GM12875 (cell line): ENCODE measurements around the gene CTDSP1.

Experiments used
- H3K4me3 ChIP-seq: one replicate; pipeline ENCODE4 v1.5.1; 2011; ENCODE audit warnings: low read depth, low read length, control low read depth
- TF ChIP-seq, protein P1 (sequence below): IDR thresholded peaks from 2 replicates; pipeline ENCODE4 v1.5.1; 2011; ENCODE audit warnings: low read depth, mild to moderate bottlenecking, control low read depth, inconsistent platforms, low read length, moderate library complexity, borderline replicate concordance; ENCODE audit not compliant: insufficient read depth

CTDSP1 gene

DNA sequence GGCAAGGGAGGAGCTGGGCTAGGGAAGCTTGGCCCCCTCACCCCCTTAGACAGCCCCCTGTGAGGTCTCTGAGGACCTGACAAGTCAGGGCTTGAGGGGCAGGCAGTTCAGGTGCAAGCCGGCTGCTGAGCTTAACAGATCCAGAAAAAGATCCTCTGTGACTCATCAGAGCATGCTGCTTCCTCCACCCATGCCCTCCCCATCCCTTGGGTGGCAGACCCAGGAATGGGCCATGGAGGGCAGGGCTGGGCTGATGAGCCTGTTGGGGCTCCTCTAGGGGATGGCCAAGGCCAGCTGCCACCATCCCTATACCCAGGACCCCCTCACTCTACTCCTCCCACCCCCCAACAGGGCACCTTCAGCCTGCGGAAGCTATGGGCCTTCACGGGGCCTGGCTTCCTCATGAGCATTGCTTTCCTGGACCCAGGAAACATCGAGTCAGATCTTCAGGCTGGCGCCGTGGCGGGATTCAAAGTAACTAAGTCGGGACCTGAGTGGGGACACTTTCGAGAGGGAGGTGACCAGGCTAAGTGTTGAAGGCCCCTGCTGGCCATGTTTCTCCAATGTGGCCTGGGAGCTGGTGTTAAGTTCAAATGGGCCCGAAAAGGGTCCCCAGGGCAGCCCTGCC lies 15.7 kb upstream of the CTDSP1 start:
- TF ChIP-seq, protein P1, sequence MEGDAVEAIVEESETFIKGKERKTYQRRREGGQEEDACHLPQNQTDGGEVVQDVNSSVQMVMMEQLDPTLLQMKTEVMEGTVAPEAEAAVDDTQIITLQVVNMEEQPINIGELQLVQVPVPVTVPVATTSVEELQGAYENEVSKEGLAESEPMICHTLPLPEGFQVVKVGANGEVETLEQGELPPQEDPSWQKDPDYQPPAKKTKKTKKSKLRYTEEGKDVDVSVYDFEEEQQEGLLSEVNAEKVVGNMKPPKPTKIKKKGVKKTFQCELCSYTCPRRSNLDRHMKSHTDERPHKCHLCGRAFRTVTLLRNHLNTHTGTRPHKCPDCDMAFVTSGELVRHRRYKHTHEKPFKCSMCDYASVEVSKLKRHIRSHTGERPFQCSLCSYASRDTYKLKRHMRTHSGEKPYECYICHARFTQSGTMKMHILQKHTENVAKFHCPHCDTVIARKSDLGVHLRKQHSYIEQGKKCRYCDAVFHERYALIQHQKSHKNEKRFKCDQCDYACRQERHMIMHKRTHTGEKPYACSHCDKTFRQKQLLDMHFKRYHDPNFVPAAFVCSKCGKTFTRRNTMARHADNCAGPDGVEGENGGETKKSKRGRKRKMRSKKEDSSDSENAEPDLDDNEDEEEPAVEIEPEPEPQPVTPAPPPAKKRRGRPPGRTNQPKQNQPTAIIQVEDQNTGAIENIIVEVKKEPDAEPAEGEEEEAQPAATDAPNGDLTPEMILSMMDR = no peak
- no peak overlapping the region for H3K4me3 ChIP-seq

DNA sequence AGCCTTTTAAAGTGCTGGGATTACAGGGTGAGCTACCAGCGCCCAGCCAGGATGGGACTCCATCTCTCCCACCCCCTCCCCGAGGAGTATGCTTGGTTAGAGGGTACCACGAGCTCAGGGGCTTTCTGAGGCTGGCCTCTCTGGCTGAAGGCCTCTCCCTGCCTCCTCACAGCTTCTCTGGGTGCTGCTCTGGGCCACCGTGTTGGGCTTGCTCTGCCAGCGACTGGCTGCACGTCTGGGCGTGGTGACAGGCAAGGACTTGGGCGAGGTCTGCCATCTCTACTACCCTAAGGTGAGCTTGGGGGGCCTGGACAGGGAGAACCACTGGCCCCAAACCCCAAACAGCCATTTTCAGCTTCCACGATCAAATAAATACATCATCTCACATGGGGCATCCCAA lies 14.7 kb upstream of the CTDSP1 start:
- no peak overlapping the region for H3K4me3 ChIP-seq
- TF ChIP-seq, protein P1 = no peak

DNA sequence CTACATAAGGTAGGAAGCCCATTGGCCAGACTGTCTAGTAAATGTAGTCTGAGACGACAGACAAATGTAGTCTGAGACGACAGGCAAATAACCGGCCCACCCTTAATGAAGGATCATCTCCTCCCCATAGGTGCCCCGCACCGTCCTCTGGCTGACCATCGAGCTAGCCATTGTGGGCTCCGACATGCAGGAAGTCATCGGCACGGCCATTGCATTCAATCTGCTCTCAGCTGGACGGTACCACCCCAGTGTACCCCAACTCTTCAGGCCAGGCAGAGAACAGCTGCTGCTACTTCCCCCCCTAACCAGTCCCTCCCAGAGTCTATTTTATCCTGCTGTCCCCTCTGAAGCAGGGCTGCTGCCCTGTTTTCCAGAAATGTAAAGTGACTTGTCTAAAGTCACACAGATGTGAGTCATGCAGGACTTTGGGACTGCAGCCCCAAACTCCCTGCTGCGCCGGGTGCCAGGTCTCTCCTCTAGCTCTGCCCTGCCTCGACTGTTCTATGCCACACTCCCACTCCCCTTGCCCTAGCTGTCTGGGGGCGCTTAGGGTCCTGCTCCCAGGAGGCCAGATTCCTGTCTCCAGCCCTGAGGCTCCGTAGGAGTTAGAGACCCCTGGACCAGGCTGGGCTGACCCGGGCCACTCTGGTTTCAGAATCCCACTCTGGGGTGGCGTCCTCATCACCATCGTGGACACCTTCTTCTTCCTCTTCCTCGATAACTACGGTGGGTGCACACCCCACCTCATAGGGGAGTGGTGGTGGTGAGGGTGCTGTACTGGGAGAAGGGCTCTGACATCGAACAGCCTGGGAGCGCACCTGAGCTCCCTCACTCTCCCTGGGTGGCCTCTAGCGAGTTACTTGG lies 12.9 kb upstream of the CTDSP1 start:
- no peak overlapping the region for H3K4me3 ChIP-seq
- TF ChIP-seq, protein P1 = no peak

DNA sequence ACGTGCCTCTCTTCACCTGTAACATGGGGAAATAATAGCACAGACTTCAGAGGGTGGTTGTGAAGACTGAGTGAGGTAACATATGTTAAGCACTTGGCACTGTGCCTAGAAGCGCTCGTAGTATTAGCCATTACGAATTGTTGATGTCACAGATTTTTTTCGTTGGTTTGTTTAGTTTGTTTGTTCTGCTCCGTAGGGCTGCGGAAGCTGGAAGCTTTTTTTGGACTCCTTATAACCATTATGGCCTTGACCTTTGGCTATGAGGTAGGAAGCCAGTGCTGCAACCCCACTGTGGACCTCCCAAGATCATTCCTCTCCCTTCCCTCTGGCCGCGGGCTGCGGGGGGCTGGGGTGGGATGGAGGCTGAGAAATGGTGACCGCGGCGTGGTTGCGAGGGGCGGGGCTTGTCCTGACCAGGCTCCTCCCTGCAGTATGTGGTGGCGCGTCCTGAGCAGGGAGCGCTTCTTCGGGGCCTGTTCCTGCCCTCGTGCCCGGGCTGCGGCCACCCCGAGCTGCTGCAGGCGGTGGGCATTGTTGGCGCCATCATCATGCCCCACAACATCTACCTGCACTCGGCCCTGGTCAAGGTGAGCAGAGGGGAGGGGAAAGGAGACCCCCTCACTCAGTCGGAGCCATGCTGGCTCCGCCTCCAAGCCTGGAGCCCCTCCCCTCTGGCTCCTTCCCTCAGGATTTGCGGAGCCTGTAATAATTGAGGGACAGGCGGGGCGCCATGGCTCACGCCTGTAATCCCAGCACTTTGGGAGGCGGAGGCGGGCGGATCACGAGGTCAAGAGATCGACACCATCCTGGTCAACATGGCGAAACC lies 12.1 kb upstream of the CTDSP1 start:
- no peak overlapping the region for H3K4me3 ChIP-seq
- TF ChIP-seq, protein P1 = no peak

DNA sequence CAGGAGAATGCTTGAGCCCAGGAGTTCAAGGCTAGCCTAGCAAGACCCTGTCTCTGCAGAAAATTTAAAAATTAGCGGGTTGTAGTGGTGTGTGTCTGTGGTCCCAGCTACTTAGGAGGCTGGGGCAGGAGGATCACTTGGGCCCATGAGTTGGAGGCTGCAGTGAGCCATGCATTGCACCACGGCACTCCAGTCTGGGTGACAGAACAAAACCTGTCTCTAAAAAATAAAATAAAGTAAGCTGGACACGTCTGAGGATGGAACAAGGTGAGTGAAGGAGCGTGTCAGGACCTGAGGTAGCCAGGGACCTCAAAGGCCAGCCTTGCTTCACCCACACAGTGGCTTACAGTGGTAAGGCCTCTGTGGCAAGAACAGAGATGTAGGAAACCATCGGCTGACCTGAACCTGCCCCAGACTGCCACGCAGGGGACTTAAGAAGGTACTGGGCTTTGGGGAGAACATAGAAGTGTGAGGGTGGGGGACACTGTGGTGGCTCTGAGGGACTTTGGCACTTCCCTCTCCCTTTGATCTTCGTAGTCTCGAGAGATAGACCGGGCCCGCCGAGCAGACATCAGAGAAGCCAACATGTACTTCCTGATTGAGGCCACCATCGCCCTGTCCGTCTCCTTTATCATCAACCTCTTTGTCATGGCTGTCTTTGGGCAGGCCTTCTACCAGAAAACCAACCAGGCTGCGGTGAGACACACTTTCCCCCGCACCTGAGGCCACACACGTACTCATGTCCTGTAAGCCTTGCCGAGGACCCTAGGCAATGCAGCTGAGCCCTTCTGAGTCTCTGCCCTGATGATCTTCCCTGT lies 10.1 kb upstream of the CTDSP1 start:
- TF ChIP-seq, protein P1 = no peak
- no peak overlapping the region for H3K4me3 ChIP-seq

DNA sequence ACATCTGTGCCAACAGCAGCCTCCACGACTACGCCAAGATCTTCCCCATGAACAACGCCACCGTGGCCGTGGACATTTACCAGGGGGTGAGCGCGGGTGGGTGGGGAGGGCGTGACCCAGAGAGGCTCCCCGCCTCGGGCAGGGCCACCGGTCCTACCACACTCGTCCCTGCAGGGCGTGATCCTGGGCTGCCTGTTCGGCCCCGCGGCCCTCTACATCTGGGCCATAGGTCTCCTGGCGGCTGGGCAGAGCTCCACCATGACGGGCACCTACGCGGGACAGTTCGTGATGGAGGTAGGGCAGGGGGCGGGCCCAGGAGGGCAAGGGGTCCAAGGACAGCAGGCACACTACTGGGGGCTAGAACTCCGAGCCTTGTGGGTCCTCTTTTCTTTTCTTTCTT lies 8.5 kb upstream of the CTDSP1 start:
- H3K4me3 ChIP-seq = no peak overlapping the region
- TF ChIP-seq, protein P1 = no peak
